ENCODE data around the gene FBXO7.

The FBXO7 gene

DNA sequence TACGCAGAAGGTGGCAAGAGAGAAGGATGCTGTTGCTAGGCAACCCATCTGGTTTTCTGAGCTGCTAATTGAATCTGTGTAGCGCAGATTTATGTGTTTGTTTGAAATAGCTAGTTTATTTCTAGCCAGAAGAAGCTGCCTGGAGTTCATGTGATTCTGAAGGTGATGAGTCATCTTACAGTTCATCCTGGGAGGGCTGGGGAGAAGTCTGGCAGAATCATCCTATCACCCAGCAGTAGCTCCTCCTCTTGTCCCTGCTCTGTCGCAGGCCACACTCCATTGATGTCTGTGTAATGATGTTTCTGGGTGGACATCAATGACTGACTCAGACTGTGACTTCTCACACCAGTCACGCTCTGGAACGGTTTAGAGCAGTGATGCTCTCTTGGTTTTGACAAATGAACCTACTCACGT lies 4.8 kb upstream of the FBXO7 start:
- TF ChIP-seq REST (IDR thresholded peaks at IDR 0.05; ENCODE audit: insufficient read depth in 1 of 2, low read depth in 2 of 2, low read length in 2 of 2) (no peak), TAF1 (IDR thresholded peaks at IDR 0.05; ENCODE audit: borderline replicate concordance, insufficient read depth, low read length) (no peak), FOXP2 (optimal IDR thresholded peaks at IDR 0.05; ENCODE audit: borderline replicate concordance, extremely low read depth, extremely low read length, insufficient read depth) (no peak)

DNA sequence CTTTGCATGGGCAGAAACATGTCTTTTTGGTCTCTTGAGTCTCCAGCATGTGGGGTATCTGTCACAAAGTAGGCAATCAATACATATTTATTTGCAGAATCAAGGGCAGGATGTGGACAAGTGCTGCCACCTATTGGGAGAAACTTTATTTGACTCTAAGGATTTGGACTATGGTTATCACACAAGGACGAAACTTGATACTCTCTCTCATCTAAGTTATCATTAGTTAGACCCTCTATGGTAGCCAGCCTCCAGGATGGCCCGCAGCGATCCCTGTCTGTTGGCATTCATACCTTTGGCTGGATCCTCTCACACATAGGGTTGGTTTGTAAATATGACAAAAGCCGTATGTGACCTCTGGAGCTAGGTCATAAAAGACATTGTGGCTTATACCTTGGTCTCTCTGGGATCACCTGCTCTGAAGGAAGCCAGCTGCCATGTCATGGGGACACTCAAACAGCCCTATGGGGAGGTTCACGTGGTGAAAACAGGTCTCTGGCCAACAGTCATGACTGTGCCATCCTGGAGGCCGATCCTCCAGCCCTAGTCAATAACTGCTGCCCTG lies 1.1 kb upstream of the FBXO7 start:
- TF ChIP-seq SIN3A (IDR thresholded peaks at IDR 0.05; ENCODE audit: borderline replicate concordance, insufficient read depth, low read length) (no peak), REST (IDR thresholded peaks at IDR 0.05; ENCODE audit: insufficient read depth in 1 of 2, low read depth in 2 of 2, low read length in 2 of 2) (no peak), POLR2AphosphoS5 (IDR thresholded peaks at IDR 0.05; ENCODE audit: low read depth, low read length) (no peak), FOXP2 (optimal IDR thresholded peaks at IDR 0.05; ENCODE audit: borderline replicate concordance, extremely low read depth, extremely low read length, insufficient read depth) (no peak), TAF1 (IDR thresholded peaks at IDR 0.05; ENCODE audit: borderline replicate concordance, insufficient read depth, low read length) (no peak)

DNA sequence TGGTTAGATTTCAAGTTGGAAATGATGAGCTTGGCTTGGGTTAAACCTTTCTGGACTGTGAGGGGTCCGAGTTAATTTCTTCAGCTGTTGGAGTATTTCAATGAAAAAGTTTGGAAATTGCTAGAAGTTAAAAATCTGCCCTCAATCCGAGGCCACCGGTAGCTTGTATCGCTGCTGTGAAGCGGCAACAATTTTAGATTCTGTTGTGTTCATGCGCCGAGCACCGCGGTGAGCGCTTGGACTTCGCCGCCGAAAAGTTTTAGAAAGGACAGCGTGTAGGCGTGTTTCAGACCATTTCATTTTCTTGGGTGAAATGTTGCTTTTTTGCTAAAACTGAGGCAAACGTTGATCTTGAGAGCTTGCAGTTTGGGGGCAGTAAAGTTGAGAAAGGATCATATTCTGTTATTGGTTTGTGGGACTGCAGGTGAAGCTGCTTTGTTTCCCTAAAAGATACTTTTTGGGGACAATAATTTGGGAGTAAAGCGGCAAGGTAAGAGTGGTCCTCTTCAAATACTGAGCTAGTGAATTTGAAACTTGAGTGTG lies 928 bp downstream of the FBXO7 start:
- TF ChIP-seq REST (IDR thresholded peaks at IDR 0.05; ENCODE audit: insufficient read depth in 1 of 2, low read depth in 2 of 2, low read length in 2 of 2) = no peak

DNA sequence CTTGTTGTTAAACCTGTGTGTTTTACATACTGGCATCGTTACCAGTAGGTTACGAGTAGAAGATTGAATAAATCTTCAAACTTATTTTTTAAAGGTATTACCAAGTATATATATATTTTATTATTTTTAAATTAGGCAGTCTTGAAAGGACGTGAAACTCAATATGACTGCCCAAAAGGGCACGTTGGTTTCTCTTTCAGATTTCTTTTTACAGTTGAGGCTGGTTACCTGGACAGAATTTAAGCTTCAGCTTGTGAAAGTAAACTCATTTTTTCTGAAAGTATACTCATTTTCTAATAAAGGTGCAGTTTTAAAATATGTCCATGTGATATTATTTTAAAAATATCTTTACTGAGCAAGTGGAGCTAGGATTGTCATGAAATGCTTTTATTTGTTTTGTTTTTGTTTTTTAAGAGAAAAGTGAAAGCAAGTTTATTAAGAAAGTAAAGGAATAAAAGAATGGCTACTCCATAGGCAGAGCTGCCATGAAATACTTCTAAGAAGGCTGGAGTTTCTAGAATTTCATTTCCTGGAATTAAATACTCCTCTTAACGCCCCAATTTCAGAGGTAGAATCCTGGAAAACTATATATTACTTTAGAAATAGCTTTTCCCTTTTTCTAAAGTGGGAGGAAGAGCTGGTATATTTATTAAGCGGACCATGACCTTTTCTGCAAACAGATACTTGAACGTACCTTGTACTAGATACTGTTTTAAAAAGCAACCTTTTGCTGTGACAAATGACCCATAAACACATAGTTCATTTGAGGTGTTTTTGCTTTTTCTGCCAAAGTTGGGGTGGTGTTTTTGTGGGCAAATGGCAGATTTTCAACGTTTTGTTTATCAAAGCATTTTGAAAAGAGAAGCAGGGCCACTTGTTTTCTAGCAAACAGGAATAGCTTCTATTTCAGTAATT lies 1.9 kb downstream of the FBXO7 start:
- no peak for TF ChIP-seq POLR2AphosphoS5 (IDR thresholded peaks at IDR 0.05; ENCODE audit: low read depth, low read length)

GRCh38 chr22:32477596-32477995 lies 3.0 kb downstream of the FBXO7 start:
- TF ChIP-seq REST (IDR thresholded peaks at IDR 0.05; ENCODE audit: insufficient read depth in 1 of 2, low read depth in 2 of 2, low read length in 2 of 2) (no peak), POLR2AphosphoS5 (IDR thresholded peaks at IDR 0.05; ENCODE audit: low read depth, low read length) (no peak), SIN3A (IDR thresholded peaks at IDR 0.05; ENCODE audit: borderline replicate concordance, insufficient read depth, low read length) (no peak), FOXP2 (optimal IDR thresholded peaks at IDR 0.05; ENCODE audit: borderline replicate concordance, extremely low read depth, extremely low read length, insufficient read depth) (no peak), TAF1 (IDR thresholded peaks at IDR 0.05; ENCODE audit: borderline replicate concordance, insufficient read depth, low read length) (no peak)
